HG02642 (cell line): ENCODE measurements around the gene MIPEP.
"Not testable (repeated sequence)": the region's sequence is repeated elsewhere in the genome, so short reads cannot be mapped to it uniquely, and the experiment has no call there.

Experiments
- ATAC-seq: cut with Tn5 transposase; IDR thresholded peaks from one replicate; pipeline ENCODE4 v1.9.1; 2021; ENCODE audit warnings: mild to moderate bottlenecking; ENCODE audit not compliant: unreplicated experiment, poor library complexity

MIPEP gene

DNA sequence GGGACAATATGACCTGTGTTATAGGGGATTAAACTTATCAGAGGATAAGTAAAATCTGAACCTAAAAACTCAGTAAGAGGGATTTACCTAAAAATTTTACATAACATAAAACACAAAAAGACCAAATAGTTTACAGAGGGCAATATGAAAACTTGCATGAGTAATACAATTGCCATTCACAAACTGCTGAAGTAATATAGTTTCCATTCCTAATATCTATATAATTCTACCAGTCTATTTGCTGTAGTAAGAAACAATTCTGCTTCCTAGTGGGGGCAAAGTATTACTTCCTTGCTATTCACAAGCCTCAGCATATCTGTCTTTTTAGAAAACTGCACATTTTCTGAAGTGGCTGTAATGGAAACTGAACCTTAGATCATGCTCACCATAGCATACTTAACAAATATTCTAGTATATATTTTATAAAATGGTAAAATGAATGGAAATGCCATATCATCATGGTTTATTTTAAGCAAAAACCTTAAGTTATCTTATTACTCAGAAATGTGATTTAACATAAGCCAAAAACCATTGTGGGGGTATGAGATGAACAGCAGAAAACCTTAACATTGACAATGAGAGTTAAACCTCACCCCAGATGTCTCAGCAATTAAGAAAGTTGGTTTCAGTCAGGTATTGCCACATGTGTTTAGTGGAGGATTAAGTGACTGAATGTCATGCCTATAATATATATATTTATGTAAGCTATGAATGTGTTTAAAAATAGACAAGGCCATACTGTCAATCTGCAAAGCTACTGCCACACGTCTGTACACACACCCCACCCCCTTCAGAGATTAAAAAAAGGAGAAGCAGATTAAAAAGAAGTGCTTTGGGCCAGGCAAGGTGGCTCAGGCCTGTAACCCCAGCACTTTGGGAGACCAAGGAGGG is 136.8 kb downstream of the MIPEP start:
- peak; percentile 66 for ATAC-seq

DNA sequence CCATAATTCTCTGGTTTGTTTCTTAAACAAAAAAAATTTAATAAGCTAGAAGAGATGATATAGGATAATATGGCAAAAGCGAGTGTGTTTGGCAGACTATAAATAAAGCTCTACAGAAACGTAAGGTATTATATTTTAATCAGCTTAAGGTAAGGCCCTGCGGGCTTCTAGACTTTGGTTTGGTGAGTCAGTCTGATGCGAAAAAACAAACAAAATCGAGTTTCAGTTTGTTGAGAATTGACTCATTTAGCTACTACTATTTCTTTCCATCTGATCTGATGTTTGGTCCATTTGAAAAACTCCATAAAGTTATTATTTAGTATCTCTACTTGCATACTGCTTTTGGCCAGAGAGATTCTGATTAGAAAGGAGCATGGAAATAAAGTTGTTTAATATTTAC is 138.0 kb downstream of the MIPEP start:
- ATAC-seq, result no peak

DNA sequence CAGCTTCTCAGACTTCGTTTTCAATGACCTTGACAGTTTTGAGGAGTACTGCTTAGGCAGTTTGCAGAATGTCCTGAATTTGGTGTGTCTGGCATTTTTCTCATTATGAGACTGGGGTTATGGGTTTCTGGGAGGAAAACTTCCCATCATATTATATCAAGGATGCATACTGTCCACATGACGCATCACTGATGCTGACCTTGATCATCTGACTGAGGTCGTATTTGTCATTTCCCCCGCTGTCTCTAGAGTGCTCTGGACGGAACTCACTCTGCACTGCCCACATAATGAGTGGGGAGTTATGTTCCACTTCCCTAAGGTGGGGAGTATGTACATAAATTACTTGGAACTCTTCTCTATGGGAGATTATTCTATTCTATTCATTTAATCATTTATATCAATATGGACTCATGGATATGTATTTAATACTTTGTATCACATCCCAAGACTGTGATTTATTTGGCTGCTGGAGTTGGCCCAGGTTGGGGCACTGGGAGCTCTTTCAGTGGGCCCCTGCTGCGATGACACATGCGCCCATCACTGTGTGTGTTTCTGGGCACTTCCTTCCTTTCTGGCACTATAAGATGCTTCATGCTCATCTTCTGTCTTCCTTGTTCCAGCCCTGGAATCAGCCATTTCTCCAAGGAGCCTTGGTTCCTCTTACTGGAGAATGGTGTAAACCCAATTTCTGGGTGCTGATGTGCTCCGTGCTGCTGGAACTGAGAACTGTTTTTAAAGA is 138.6 kb downstream of the MIPEP start:
- ATAC-seq, result no peak

DNA sequence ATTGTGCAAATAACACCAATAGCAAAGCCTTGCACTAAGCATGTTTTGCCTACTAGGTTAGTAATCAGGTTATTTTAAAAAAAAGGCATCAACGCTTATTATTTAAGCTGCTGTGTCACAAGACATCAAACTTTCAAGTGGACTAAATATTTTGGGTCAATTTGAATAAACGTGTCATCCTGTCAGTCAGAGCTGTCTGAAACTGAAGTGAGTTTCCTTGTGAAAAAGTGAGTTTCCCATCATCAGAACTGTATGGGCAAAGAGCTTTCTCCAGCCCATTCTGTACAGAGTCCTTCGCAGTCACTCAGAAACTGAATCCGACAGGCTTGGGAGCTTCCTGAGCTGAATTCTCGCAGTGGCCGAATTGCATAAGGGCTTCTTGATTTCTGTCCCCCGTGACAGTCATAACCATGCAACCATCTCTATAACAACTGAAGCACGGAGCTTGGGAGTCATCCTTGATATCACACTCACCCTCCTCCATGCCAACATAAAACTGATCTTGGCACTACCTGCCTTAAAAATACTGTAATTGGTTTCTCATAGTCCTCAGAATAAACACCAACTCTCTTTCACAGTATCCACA is 139.8 kb downstream of the MIPEP start:
- ATAC-seq, result no peak

DNA sequence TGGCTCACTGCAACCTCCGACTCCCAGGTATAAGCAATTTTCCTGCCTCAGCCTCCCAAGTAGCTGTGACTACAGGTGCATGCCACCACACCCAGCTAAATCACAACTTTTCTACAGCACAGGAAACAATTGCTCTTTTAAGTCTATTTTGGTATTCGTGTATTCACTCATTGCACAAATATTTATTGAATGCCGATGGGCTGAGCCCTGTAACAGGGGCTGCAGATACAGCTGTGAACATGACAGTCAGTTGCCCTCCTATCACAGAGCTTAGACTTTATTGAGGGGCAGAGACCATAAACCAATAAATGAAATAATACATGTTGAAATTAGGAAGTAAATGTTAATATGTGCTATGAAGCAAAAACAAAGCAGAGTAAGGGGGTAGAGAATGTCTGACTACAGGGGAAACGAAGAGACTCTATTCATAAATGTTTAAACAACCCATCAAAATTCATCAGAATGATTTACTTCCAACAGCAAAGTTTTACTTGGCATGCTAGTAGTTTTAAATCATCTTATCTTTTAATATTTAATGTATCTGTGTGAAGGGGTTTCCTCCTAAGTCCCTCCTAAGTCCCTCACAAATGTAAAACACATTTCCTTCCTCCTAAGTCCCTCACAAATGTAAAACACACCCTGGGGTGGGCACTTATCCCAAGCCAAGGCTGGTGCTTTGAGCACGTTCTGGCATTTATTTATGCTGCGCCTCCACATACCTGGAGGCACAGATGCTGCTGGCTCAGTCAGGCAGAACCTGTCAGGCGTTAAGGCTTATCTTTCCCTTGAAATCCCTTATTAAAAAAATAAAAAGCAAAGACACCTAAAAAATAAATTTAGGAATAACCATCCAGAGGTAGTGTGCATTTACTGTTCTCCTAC is 140.8 kb downstream of the MIPEP start:
- ATAC-seq, result no peak

- ATAC-seq, result not testable (repeated sequence)
Observed at GRCh38 chr13:23746141-23746540, 143.1 kb downstream of the MIPEP start.

GRCh38 chr13:23744315-23744714 is 144.9 kb downstream of the MIPEP start:
- no peak for ATAC-seq

DNA sequence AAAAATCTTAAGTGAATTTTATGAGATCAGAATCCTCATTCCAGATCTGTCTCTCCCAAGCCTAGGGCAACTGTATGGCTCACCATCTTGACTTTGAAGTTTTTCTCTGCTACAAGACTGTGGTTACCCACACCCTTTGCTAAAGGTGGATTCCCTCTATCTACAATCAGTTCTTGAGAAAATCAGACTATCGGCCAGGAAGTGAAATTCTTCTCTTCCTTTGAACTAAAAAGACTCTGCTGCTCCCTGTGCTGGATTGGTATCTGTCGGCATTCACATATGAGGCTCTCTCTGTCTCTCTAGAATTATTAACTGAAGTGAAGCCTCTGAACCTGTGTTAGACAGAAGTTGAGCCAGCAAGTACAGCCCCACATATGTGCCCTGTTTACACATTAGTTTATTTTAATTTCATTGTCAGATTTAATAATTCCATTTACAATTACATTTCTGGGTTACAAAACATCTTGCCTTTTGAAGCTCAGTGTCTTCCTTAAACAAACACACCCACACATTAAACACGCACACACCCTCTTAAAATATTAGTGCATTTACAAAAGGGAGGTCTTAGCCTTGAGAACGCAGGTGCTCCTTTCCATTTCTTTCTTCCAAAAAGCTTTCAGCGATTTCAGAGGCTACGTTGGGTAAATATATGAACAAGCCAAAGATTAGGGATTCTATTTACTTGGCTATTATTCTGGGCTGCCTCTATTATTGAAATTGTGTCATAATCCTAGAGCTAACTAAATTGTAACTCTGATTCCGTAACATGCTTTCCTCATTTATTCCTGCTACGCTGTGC is 145.7 kb downstream of the MIPEP start:
- ATAC-seq, result no peak

DNA sequence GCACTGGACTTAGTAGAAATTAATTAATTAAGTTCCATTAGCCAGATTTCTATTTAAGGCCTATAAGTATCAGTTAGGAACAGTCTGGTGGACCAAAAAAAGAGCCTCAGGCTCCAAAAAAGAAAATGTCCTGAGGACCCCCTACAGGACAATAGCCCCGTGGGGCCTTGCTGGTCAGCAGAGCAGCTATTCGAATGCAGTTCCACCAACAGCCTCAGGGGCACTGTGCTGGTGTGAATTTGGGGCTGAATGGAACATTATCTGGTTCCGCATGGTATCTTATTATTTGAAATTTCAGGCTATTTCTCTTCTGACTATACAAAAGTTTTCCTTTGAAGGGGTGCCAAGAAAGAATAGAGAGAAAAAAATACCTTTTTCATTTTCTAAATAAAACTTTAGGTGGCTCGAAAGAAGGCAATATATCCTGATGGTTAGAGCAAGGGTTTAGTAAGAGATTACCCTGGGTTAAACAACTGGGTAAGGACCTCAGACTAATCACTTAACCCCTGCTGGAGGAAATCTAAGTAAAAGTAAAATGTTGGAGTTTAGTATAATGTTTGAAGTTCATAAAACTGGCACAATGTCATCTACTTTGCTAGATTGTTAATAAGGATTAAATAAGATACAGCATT is 147.2 kb downstream of the MIPEP start:
- no peak for ATAC-seq

DNA sequence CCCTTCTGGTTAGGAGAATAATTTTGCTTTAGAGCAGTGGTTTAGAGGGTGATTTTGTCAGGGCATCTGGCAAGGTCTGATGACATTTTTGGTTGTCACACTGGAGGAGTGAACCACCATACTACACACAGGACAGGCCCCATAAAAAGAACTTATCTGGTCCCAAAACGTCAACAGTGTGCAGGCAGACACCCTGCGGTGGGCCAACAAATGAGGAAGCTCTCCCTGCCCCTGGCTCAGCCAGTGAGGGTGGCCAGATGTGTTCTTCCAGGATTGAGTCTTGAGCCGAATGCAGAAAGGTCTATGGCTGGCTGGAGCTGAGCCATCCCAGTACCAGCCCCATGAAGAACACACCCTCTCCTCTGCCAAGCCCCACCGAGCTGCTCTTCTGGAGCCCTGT is 149.2 kb downstream of the MIPEP start:
- no peak for ATAC-seq

- no peak for ATAC-seq
Observed at GRCh38 chr13:23739596-23739995, 149.6 kb downstream of the MIPEP start.

- ATAC-seq, result no peak
Observed at GRCh38 chr13:23736541-23736940, 152.7 kb downstream of the MIPEP start.

GRCh38 chr13:23735329-23735728 is 153.9 kb downstream of the MIPEP start:
- ATAC-seq, result no peak

DNA sequence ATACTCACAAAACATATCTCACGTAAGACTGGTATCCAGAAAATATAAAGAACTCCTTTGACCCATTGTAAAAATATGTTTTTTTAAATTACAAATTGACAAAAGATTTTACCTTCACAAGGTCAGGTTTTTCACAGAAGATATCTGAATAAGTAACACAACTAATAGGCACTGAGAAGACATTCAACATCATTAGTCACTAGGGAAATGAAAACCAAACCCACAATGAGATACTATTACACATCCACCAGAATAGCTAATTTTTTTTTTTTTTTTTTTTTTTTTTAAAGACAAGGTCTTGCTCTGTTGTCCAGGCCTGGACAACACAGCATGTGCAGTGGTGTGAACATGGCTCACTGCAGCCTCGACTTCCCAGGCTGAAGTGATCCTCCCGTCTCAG is 157.5 kb downstream of the MIPEP start:
- no peak for ATAC-seq

- no peak for ATAC-seq
Observed at GRCh38 chr13:23730251-23730650, 158.9 kb downstream of the MIPEP start.

GRCh38 chr13:23729531-23729930 is 159.7 kb downstream of the MIPEP start:
- no peak for ATAC-seq

GRCh38 chr13:23728807-23729206 is 160.4 kb downstream of the MIPEP start:
- ATAC-seq, result no peak

GRCh38 chr13:23725922-23726321 is 163.3 kb downstream of the MIPEP start:
- ATAC-seq, result no peak
